Lung (tissue), 12 donors: ENCODE data around the gene PIM3. TPM values are rescaled to one million over a fixed set of nuclear protein-coding genes. Genes with fewer than 3 reads are reported as not detected.
A peak's percentile ranks its signal among the peaks of the same experiment; 100 is the strongest.

Experiments used
- ATAC-seq: fragments of 200-7000 bp; cut with Tn5 transposase; one replicate; pipeline ENCODE4 v1.9.1; 2020; ENCODE audit warnings: moderate number of reproducible peaks; ENCODE audit not compliant: insufficient read depth, low FRiP score
- DNase-seq, 3 donors: peaks; one replicate each; pipeline ENCODE4 v3.0.0-alpha.2; 2013 to 2017
- H3K27ac ChIP-seq, 2 donors: one replicate each; pipeline ENCODE4 v1.5.1; 2013; ENCODE audit warnings: mild to moderate bottlenecking in 2 of 2, moderate library complexity in 2 of 2, control low read depth in 1 of 2, inconsistent platforms in 1 of 2, low read depth in 1 of 2, low read length in 1 of 2
- H3K27me3 ChIP-seq, 3 donors: one replicate each; pipeline ENCODE4 v1.5.1; 2013; ENCODE audit warnings: low read length in 2 of 3; ENCODE audit not compliant: control insufficient read depth in 3 of 3, insufficient read depth in 3 of 3
- H3K36me3 ChIP-seq, 4 donors: one replicate each; pipeline ENCODE4 v1.5.1; 2013; ENCODE audit warnings: low read length in 4 of 4, mild to moderate bottlenecking in 1 of 4, moderate library complexity in 1 of 4; ENCODE audit not compliant: control insufficient read depth in 4 of 4, insufficient read depth in 4 of 4
- H3K4me1 ChIP-seq, 5 donors: one replicate each; pipeline ENCODE4 v1.5.1; 2013; ENCODE audit warnings: low read length in 5 of 5, mild to moderate bottlenecking in 2 of 5, moderate library complexity in 1 of 5; ENCODE audit not compliant: control insufficient read depth in 5 of 5, insufficient read depth in 5 of 5
- H3K4me3 ChIP-seq: one replicate; pipeline ENCODE4 v1.5.1; 2013; ENCODE audit warnings: mild to moderate bottlenecking, control low read depth, moderate library complexity
- H3K9ac ChIP-seq, 2 donors: one replicate each; pipeline ENCODE4 v1.5.1; 2013; ENCODE audit warnings: low read length in 2 of 2, control low read depth in 1 of 2; ENCODE audit not compliant: insufficient read depth in 1 of 2
- H3K9me3 ChIP-seq, 4 donors: one replicate each; pipeline ENCODE4 v1.5.1; 2013; ENCODE audit warnings: low read length in 3 of 4, mild to moderate bottlenecking in 1 of 4, moderate library complexity in 1 of 4; ENCODE audit not compliant: control insufficient read depth in 4 of 4, insufficient read depth in 3 of 4
- WGBS, 2 donors: extraction: QIAGEN DNeasy Blood & Tissue Kit; methylation state at CpG; one replicate each; pipeline ENCODE4 v1.1.7; 2013; 5-methylcytosine and 5-hydroxymethylcytosine counted together
- polyA plus RNA-seq, 2 donors: library from polyadenylated mRNA; stranded (reverse); fragments of 200-250 nt; gene quantifications; one replicate each; pipeline ENCODE4 v1.2.1, GENCODE V29; 2013
- total RNA-seq, 2 donors: library from RNA; depleted of rRNA in 1 of 2; stranded (reverse); fragments of >200 nt in 1 of 2; gene quantifications; one replicate each; pipeline ENCODE4 v1.2.1, GENCODE V29; 2014 to 2021
- TF ChIP-seq, protein P1 (sequence below): IDR thresholded peaks from 2 replicates; pipeline ENCODE4 v1.5.1; 2012; ENCODE audit warnings: mild to moderate bottlenecking; ENCODE audit errors: control extremely low read depth, extremely low read depth
- donor health status: control.
- donor health status: control.
- donor health status: Bipolar disorder and iron deficiency.
- donor health status: healthy.
- donor health status: DM: yes; HTN: yes; CAD: no.

PIM3 gene
- total and polyA plus RNA-seq, 4 donors = 99.0 to 238 (median 132) TPM

DNA sequence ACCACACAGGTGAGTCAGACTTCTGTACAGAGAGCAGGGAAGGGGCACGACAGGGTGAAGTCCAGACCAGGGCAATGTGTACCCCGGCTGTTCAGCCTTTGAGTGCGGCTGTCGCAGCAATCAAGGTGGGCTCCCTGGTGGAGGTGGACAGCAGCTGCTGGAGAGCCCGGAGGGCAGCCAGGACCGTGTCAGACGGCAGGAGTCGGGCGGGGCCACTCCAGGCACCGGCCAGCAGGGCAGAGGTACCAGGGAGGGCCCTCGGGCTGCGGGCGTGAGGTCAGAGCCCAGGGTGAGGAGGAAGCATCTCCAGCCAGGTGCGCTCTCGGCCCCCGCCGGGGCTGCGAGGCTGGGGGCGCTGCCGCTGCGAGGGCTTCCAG, 802 bp upstream of the PIM3 start:
- WGBS, 2 donors = 7% methylated on average over 19 to 21 of the region's 21 CpGs
- Histone ChIP-seq H3K9me3 (peaks cover 0 to 3% (median 0%) of the 10 kb centered on the region in 4 donors), H3K27me3 (no peaks in the 10 kb centered on the region), H3K4me3 (peak overlapping the region; percentile 58), H3K4me1 (peaks cover 0 to 40% (median 13%) of the 10 kb centered on the region in 5 donors), H3K27ac (peak overlapping the region; percentile 90 to 93), H3K9ac (peak overlapping the region; percentile 37 to 38), H3K36me3 (peaks cover 0 to 31% (median 8%) of the 10 kb centered on the region in 4 donors)
- TF ChIP-seq, protein P1, sequence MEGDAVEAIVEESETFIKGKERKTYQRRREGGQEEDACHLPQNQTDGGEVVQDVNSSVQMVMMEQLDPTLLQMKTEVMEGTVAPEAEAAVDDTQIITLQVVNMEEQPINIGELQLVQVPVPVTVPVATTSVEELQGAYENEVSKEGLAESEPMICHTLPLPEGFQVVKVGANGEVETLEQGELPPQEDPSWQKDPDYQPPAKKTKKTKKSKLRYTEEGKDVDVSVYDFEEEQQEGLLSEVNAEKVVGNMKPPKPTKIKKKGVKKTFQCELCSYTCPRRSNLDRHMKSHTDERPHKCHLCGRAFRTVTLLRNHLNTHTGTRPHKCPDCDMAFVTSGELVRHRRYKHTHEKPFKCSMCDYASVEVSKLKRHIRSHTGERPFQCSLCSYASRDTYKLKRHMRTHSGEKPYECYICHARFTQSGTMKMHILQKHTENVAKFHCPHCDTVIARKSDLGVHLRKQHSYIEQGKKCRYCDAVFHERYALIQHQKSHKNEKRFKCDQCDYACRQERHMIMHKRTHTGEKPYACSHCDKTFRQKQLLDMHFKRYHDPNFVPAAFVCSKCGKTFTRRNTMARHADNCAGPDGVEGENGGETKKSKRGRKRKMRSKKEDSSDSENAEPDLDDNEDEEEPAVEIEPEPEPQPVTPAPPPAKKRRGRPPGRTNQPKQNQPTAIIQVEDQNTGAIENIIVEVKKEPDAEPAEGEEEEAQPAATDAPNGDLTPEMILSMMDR = no peak
- ATAC-seq (no peak), DNase-seq (no peak)

DNA sequence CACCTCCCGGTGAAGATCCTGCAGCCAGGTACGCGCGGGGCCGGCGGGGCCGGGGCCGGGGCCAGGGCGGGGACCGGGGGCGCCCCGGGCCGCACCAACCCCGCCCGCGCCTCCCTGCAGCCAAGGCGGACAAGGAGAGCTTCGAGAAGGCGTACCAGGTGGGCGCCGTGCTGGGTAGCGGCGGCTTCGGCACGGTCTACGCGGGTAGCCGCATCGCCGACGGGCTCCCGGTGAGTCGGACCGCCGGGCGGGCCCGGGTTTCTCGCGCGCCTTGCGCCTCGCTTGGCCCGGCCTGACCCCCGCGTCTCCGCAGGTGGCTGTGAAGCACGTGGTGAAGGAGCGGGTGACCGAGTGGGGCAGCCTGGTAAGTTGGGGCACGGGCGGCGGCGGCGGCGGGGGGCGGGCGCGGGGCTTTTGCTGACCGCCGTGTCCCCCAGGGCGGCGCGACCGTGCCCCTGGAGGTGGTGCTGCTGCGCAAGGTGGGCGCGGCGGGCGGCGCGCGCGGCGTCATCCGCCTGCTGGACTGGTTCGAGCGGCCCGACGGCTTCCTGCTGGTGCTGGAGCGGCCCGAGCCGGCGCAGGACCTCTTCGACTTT, 531 bp downstream of the PIM3 start:
- ATAC-seq (no peak), DNase-seq (peak in 1 of 3 donors; percentile 43)
- H3K9me3 ChIP-seq = peaks cover 0 to 3% (median 0%) of the 10 kb centered on the region in 4 donors
- no peaks in the 10 kb centered on the region for H3K27me3 ChIP-seq
- H3K9ac ChIP-seq = no peak overlapping the region
- peak overlapping the region; percentile 92 to 93 for H3K27ac ChIP-seq
- peaks cover 0 to 36% (median 8%) of the 10 kb centered on the region in 4 donors for H3K36me3 ChIP-seq
- WGBS, 2 donors = 0 to 1% methylated on average over 55 to 84 of the region's 84 CpGs
- peaks cover 0 to 35% (median 13%) of the 10 kb centered on the region in 5 donors for H3K4me1 ChIP-seq
- H3K4me3 ChIP-seq = peak overlapping the region; percentile 99
- TF ChIP-seq, protein P1 = no peak

DNA sequence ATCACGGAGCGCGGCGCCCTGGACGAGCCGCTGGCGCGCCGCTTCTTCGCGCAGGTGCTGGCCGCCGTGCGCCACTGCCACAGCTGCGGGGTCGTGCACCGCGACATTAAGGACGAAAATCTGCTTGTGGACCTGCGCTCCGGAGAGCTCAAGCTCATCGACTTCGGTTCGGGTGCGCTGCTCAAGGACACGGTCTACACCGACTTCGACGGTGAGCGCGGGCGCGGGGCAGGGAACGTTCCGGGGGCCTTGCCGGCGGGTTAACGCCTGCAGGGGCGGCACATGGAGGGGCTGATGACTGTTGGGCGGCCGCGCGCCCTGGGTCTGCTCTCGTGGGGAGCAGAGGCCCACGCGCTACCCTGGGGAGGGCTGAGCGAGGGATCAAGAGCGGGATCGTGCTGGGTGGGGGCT, 1.0 kb downstream of the PIM3 start:
- peaks cover 0 to 37% (median 16%) of the 10 kb centered on the region in 5 donors for H3K4me1 ChIP-seq

More for the DNA sequence above, 1.0 kb downstream of the PIM3 start:
- Histone ChIP-seq H3K9me3 (peaks cover 0 to 3% (median 0%) of the 10 kb centered on the region in 4 donors), H3K27ac (peak overlapping the region; percentile 92 to 93), H3K9ac (peak overlapping the region in 1 of 2 donors; percentile 25), H3K36me3 (peaks cover 0 to 36% (median 8%) of the 10 kb centered on the region in 4 donors), H3K27me3 (no peaks in the 10 kb centered on the region), H3K4me3 (peak overlapping the region; percentile 99)
- DNase-seq = no peak
- TF ChIP-seq, protein P1 = no peak
- no peak for ATAC-seq
- WGBS, 2 donors = 0 to 2% methylated on average over 45 to 49 of the region's 49 CpGs
